MCF 10A (cell line): ENCODE measurements around the gene MYH6. TPM values are rescaled to one million over a fixed set of nuclear protein-coding genes. Genes with fewer than 3 reads are reported as not detected.
"Not testable (repeated sequence)": the region's sequence is repeated elsewhere in the genome, so short reads cannot be mapped to it uniquely, and the experiment has no call there.

Experiments
- BruUV-seq: library from RNA; stranded (reverse); fragments of 400-500 nt; replicated peaks from 2 replicates; lab custom pipeline; 2021; lab: Mats Ljungman, UMichigan
- CTCF ChIA-PET: fragments of 300-600 bp; sonication (Branson Sonifier 250); formaldehyde crosslinking; extraction: SDS; loops from one replicate; lab custom pipeline; 2021; ENCODE audit warnings: antibody characterized with exemption, inconsistent platforms; lab: Yijun Ruan, JAX
- POLR2A ChIA-PET: fragments of 300-600, 350-650 bp; sonication (Branson Sonifier 250); formaldehyde crosslinking; extraction: SDS; loops from one replicate; lab custom pipeline; 2020; ENCODE audit warnings: antibody characterized with exemption, inconsistent platforms; lab: Yijun Ruan, JAX
- DNase-seq: peaks from one replicate; pipeline ENCODE4 v3.0.0-alpha.2; 2018; ENCODE audit not compliant: unreplicated experiment
- H3K27ac Mint-ChIP-seq: one replicate; pipeline ENCODE4 v1.8.0; 2022; ENCODE audit warnings: mild to moderate bottlenecking, low read depth, mixed read lengths; ENCODE audit not compliant: unreplicated experiment
- H3K27me3 Mint-ChIP-seq: one replicate; pipeline ENCODE4 v1.8.0; 2022; ENCODE audit warnings: mixed read lengths; ENCODE audit not compliant: insufficient read depth, unreplicated experiment
- H3K36me3 Mint-ChIP-seq: one replicate; pipeline ENCODE4 v1.8.0; 2022; ENCODE audit warnings: mild to moderate bottlenecking, moderate library complexity, mixed read lengths; ENCODE audit not compliant: insufficient read depth, unreplicated experiment
- H3K4me1 Mint-ChIP-seq: one replicate; pipeline ENCODE4 v1.8.0; 2022; ENCODE audit warnings: mixed read lengths; ENCODE audit not compliant: insufficient read depth, unreplicated experiment
- H3K4me3 Mint-ChIP-seq: one replicate; pipeline ENCODE4 v1.8.0; 2022; ENCODE audit warnings: mild to moderate bottlenecking, moderate library complexity, mixed read lengths; ENCODE audit not compliant: unreplicated experiment
- H3K9me3 Mint-ChIP-seq: one replicate; pipeline ENCODE4 v1.8.0; 2022; ENCODE audit warnings: mixed read lengths; ENCODE audit not compliant: unreplicated experiment
- intact Hi-C: fragments of 100-400 bp; cut with micrococcal nuclease; formaldehyde crosslinking; loops from 2 replicates; pipeline ENCODE4 v1.14.1; 2022
- total RNA-seq: library from RNA; stranded (reverse); gene quantifications from 2 replicates; pipeline ENCODE4 v1.2.3, GENCODE V29; 2022
- TF ChIP-seq, protein P1 (sequence below): fragments of 200-600 bp; IDR thresholded peaks from one replicate; pipeline ENCODE4 v1.8.0; 2022; ENCODE audit warnings: antibody characterized with exemption, mild to moderate bottlenecking; ENCODE audit not compliant: unreplicated experiment

MYH6 gene
- total RNA-seq, 1 experiment from 2014 or later: not detected

DNA sequence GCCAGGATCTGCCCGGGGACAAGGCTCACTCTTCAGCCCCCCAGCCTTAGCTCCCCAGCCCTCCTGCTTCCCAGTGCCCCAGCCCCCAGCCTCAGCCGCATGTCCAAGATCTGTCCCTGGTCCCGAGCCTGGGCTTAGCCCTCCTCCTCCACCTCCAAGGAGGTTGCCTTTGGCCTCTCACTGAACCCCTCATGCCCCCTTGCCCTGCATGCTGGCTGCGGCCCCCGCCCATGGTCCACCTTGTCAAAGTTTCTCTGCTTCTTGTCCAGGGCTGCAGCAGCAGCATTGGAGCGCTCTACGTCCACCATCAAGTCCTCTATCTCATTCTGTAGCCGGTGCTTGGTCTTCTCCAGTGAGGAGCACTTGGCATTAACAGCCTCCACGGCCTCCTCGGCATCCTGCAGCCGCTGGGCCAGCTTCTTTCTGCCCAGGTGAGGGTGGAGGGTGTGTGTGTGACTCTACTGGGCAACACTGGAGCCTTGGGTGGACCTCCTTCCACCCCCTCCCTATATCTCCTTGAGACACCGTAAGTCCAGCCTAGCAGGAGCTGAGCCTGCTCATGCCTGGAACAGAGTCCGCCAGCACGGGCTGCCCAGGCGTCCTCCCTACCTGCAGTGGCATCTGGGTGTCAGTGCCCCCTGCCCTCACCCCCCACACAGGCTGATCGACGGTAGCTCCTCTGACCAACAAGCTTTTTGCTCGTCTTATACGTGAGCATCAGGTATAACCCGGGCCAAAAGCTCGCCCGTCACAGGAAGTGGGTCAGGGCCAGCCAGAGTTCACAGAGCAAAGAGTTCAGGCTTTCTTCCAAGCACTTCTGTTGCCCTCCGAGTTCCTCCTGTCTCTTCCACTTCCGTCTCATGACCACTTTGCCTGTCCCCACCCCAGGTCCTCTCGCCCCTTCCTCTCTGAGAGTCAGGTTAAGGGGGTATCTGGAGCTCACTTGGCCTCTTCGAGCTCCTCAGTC is 19.9 kb downstream of the MYH6 start:
- Mint-ChIP-seq H3K4me1 (no peaks in the 10 kb centered on the region), H3K27ac (no peak overlapping the region), H3K36me3 (no peaks in the 10 kb centered on the region), H3K27me3 (peaks cover 89% of the 10 kb centered on the region), H3K9me3 (no peaks in the 10 kb centered on the region), H3K4me3 (no peak overlapping the region)
- BruUV-seq: no TSS peak
- POLR2A ChIA-PET: no interaction called here
- no peak for DNase-seq
- CTCF ChIA-PET: interaction anchor here (0.6 to 7.8 kb wide), 3 partner anchors 8 to 67 kb away, joined by 3 to 74 read pairs (median 3); no protein-coding TSS in a partner anchor
- intact Hi-C loops: no loop called here
- TF ChIP-seq, protein P1, sequence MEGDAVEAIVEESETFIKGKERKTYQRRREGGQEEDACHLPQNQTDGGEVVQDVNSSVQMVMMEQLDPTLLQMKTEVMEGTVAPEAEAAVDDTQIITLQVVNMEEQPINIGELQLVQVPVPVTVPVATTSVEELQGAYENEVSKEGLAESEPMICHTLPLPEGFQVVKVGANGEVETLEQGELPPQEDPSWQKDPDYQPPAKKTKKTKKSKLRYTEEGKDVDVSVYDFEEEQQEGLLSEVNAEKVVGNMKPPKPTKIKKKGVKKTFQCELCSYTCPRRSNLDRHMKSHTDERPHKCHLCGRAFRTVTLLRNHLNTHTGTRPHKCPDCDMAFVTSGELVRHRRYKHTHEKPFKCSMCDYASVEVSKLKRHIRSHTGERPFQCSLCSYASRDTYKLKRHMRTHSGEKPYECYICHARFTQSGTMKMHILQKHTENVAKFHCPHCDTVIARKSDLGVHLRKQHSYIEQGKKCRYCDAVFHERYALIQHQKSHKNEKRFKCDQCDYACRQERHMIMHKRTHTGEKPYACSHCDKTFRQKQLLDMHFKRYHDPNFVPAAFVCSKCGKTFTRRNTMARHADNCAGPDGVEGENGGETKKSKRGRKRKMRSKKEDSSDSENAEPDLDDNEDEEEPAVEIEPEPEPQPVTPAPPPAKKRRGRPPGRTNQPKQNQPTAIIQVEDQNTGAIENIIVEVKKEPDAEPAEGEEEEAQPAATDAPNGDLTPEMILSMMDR: no peak

DNA sequence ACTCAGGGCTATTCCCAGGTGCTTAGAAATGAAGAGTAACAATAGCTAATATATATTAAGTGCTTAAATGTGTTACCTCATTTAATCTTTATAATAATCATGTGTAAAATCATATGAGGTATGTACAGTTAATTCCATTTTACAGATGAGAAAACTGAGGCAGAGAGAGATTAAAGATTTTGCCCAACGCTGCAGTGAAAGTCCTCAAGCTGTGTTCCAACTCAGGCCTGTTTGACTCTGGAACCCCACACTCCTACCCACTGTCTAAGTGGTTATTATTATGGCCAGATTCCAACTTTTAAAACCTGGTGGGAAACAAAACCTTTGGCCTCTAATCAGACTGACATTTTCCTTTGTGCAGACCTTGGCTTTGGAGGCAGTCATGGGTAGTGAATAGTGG is 21.1 kb downstream of the MYH6 start:
- no peaks in the 10 kb centered on the region for H3K36me3 Mint-ChIP-seq
- intact Hi-C loops: no loop called here
- CTCF ChIA-PET: interaction anchor here (0.6 to 2.1 kb wide), 3 partner anchors 20 to 167 kb away, joined by 3 to 6 read pairs (median 4); no protein-coding TSS in a partner anchor
- peaks cover 89% of the 10 kb centered on the region for H3K27me3 Mint-ChIP-seq
- H3K4me3 Mint-ChIP-seq: no peak overlapping the region
- BruUV-seq: no TSS peak
- TF ChIP-seq, protein P1: no peak
- POLR2A ChIA-PET: no interaction called here
- no peaks in the 10 kb centered on the region for H3K4me1 Mint-ChIP-seq
- H3K9me3 Mint-ChIP-seq: no peaks in the 10 kb centered on the region
- DNase-seq: no peak
- H3K27ac Mint-ChIP-seq: no peak overlapping the region

DNA sequence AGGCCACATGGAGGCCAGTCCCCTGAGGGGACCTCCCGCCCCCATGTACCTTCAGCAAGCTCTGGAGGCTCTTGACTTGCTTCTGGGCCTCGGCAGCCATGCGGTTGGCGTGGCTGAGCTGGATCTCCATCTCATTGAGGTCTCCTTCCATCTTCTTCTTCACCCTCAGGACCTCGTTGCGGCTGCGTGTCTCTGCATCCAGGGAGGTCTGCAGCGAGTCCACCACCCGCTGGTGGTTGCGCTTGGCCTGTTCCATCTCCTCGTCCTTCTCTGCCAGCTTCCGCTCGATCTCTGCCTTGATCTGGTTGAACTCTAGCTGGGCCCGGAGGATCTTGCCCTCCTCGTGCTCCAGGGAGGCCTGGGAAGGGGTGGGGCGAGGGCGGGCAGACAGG is 21.8 kb downstream of the MYH6 start:
- H3K4me3 Mint-ChIP-seq, H3K27ac Mint-ChIP-seq, H3K4me1 Mint-ChIP-seq, BruUV-seq, intact Hi-C loops, DNase-seq, POLR2A ChIA-PET, H3K9me3 Mint-ChIP-seq, H3K36me3 Mint-ChIP-seq: not testable (repeated sequence)
- CTCF ChIA-PET: interaction anchor here (0.6 to 2.1 kb wide), 4 partner anchors 10 to 171 kb away, joined by 3 to 6 read pairs (median 4); partner anchors contain the start of gene CMTM5
- H3K27me3 Mint-ChIP-seq: peaks cover 89% of the 10 kb centered on the region

DNA sequence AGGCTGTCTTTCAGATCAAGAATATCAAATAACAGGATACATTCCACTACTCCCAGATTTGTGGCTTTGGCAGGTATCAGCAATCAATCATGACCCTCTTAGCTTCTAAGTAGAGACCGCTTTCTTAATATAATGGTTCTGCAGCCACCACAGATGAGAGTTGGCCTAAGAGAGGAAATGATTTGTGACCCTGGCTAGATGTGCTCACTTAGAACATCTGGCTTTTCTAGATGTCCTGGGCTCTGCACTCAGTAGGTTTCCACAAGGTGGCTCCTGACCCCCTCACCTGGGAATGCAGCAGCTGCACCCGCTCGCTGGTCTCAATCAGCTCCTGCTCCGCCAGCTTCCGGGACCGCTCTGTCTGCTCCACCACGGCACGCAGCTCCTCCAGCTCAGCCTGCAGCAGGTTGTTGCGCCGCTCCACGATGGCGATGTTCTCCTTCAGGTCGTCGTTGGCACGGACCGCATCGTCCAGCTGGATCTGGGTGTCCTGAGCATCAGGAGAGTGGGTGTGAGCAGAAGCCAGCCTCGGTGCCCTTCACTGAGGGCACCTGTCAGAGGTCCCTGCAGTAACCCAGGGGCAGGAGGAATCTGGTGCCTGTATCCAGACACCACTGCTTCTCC is 22.3 kb downstream of the MYH6 start:
- ChIA-PET CTCF (interaction anchor here (0.6 to 2.1 kb wide), 4 partner anchors 9 to 172 kb away, joined by 3 to 6 read pairs (median 4); partner anchors contain the start of genes CMTM5 and IL25), POLR2A (no interaction called here)
- no peaks in the 10 kb centered on the region for H3K9me3 Mint-ChIP-seq
- H3K36me3 Mint-ChIP-seq: no peaks in the 10 kb centered on the region
- H3K4me1 Mint-ChIP-seq: no peaks in the 10 kb centered on the region
- no TSS peak for BruUV-seq
- H3K27me3 Mint-ChIP-seq: peaks cover 89% of the 10 kb centered on the region
- DNase-seq: no peak
- TF ChIP-seq, protein P1: no peak
- intact Hi-C loops: no loop called here
- H3K4me3 Mint-ChIP-seq: no peak overlapping the region
- H3K27ac Mint-ChIP-seq: no peak overlapping the region
